ENCODE results near the gene ZNF311. TPM values are rescaled to one million over a fixed set of nuclear protein-coding genes. Genes with fewer than 3 reads are reported as not detected.

The ZNF311 gene
- total and polyA plus RNA-seq, 2 of the 13 experiments (the other 11 are each of a cell fraction or from before 2014, with no cell fraction given), result not detected

- TF ChIP-seq, protein P1, sequence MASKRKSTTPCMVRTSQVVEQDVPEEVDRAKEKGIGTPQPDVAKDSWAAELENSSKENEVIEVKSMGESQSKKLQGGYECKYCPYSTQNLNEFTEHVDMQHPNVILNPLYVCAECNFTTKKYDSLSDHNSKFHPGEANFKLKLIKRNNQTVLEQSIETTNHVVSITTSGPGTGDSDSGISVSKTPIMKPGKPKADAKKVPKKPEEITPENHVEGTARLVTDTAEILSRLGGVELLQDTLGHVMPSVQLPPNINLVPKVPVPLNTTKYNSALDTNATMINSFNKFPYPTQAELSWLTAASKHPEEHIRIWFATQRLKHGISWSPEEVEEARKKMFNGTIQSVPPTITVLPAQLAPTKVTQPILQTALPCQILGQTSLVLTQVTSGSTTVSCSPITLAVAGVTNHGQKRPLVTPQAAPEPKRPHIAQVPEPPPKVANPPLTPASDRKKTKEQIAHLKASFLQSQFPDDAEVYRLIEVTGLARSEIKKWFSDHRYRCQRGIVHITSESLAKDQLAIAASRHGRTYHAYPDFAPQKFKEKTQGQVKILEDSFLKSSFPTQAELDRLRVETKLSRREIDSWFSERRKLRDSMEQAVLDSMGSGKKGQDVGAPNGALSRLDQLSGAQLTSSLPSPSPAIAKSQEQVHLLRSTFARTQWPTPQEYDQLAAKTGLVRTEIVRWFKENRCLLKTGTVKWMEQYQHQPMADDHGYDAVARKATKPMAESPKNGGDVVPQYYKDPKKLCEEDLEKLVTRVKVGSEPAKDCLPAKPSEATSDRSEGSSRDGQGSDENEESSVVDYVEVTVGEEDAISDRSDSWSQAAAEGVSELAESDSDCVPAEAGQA (IDR thresholded peaks at IDR 0.05; ENCODE audit: low read depth), result no peak
- TF ChIP-seq, protein P1 (CRISPR knock-in tag; IDR thresholded peaks at IDR 0.05; ENCODE audit: borderline replicate concordance), result no peak
- TF ChIP-seq TAF1 (CRISPR knock-in tag; IDR thresholded peaks at IDR 0.05) (no peak), SPEN (CRISPR knock-in tag; IDR thresholded peaks at IDR 0.05; ENCODE audit: low read depth) (no peak), PBX3 (CRISPR knock-in tag; IDR thresholded peaks at IDR 0.05; ENCODE audit: borderline replicate concordance) (no peak), ZKSCAN8 (CRISPR knock-in tag; IDR thresholded peaks at IDR 0.05; ENCODE audit: borderline replicate concordance) (0 out of 2 replicates have a peak, but pooled peaks have one; percentile 22), ZNF614 (CRISPR knock-in tag; IDR thresholded peaks at IDR 0.05; ENCODE audit: borderline replicate concordance) (peak; percentile 93), EED (CRISPR knock-in tag; IDR thresholded peaks at IDR 0.05) (no peak), ZSCAN21 (CRISPR knock-in tag; IDR thresholded peaks at IDR 0.05; ENCODE audit: borderline replicate concordance) (no peak), ZSCAN22 (CRISPR knock-in tag; IDR thresholded peaks at IDR 0.05) (no peak), TCF12 (IDR thresholded peaks at IDR 0.05) (no peak), TCF12 (CRISPR knock-in tag; IDR thresholded peaks at IDR 0.05) (no peak), ZNF343 (CRISPR knock-in tag; IDR thresholded peaks at IDR 0.05) (no peak), PRMT3 (CRISPR knock-in tag; IDR thresholded peaks at IDR 0.05; ENCODE audit: borderline replicate concordance, low read depth) (no peak)
- TF ChIP-seq, protein P2, sequence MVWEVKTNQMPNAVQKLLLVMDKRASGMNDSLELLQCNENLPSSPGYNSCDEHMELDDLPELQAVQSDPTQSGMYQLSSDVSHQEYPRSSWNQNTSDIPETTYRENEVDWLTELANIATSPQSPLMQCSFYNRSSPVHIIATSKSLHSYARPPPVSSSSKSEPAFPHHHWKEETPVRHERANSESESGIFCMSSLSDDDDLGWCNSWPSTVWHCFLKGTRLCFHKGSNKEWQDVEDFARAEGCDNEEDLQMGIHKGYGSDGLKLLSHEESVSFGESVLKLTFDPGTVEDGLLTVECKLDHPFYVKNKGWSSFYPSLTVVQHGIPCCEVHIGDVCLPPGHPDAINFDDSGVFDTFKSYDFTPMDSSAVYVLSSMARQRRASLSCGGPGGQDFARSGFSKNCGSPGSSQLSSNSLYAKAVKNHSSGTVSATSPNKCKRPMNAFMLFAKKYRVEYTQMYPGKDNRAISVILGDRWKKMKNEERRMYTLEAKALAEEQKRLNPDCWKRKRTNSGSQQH (CRISPR knock-in tag; IDR thresholded peaks at IDR 0.05; ENCODE audit: low read depth), result no peak
- TF ChIP-seq, protein P3, sequence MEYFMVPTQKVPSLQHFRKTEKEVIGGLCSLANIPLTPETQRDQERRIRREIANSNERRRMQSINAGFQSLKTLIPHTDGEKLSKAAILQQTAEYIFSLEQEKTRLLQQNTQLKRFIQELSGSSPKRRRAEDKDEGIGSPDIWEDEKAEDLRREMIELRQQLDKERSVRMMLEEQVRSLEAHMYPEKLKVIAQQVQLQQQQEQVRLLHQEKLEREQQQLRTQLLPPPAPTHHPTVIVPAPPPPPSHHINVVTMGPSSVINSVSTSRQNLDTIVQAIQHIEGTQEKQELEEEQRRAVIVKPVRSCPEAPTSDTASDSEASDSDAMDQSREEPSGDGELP (IDR thresholded peaks at IDR 0.05; ENCODE audit: borderline replicate concordance, low read depth), result peak; percentile 27; the same call in 1 of the 2 replicates
- TF ChIP-seq, protein P4, sequence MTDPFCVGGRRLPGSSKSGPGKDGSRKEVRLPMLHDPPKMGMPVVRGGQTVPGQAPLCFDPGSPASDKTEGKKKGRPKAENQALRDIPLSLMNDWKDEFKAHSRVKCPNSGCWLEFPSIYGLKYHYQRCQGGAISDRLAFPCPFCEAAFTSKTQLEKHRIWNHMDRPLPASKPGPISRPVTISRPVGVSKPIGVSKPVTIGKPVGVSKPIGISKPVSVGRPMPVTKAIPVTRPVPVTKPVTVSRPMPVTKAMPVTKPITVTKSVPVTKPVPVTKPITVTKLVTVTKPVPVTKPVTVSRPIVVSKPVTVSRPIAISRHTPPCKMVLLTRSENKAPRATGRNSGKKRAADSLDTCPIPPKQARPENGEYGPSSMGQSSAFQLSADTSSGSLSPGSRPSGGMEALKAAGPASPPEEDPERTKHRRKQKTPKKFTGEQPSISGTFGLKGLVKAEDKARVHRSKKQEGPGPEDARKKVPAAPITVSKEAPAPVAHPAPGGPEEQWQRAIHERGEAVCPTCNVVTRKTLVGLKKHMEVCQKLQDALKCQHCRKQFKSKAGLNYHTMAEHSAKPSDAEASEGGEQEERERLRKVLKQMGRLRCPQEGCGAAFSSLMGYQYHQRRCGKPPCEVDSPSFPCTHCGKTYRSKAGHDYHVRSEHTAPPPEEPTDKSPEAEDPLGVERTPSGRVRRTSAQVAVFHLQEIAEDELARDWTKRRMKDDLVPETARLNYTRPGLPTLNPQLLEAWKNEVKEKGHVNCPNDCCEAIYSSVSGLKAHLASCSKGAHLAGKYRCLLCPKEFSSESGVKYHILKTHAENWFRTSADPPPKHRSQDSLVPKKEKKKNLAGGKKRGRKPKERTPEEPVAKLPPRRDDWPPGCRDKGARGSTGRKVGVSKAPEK (CRISPR knock-in tag; IDR thresholded peaks at IDR 0.05; ENCODE audit: borderline replicate concordance), result no peak
Observed at GRCh38 chr6:28980852-28981430, 24.2 kb downstream of the ZNF311 start (continued).
